ENCODE results near the gene SEMA5A. TPM values are rescaled to one million over a fixed set of nuclear protein-coding genes. Genes with fewer than 3 reads are reported as not detected.

The SEMA5A gene
- total and polyA plus RNA-seq, 7 experiments from 2014 or later: 0.25 to 0.98 (median 0.46) TPM; not detected in 1

- DNase-seq (no peak), ATAC-seq (no peak)
- Histone ChIP-seq H3K9me3 (ENCODE audit: control insufficient read depth in 2 of 3, low read length in 3 of 3) (no peaks in the 10 kb centered on the region), H3K27me3 (ENCODE audit: control insufficient read depth in 2 of 2, insufficient read depth in 2 of 2, low read length in 2 of 2) (no peaks in the 10 kb centered on the region), H3K4me3 (ENCODE audit: low read length) (no peak overlapping the region), H3K36me3 (ENCODE audit: control insufficient read depth in 2 of 3, insufficient read depth in 3 of 3, low read length in 3 of 3) (no peaks in the 10 kb centered on the region), H3K27ac (ENCODE audit: low read depth, low read length) (no peak overlapping the region), H3K4me1 (ENCODE audit: control insufficient read depth in 2 of 2, insufficient read depth in 2 of 2, low read length in 2 of 2) (no peaks in the 10 kb centered on the region)
- Mint-ChIP-seq H3K27me3 (no peaks in the 10 kb centered on the region), H3K36me3 (no peaks in the 10 kb centered on the region), H3K9me3 (peaks cover 0 to 6% (median 2%) of the 10 kb centered on the region in 11 donors), H3K4me1 (no peaks in the 10 kb centered on the region), H3K4me3 (no peak overlapping the region), H3K27ac (no peak overlapping the region)
- intact Hi-C loops (cut with micrococcal nuclease): no loop called here
- ChIA-PET POLR2A (no interaction called here), CTCF (no interaction called here)
Observed at GRCh38 chr5:9316041-9316440, 229.8 kb downstream of the SEMA5A start.

- Histone ChIP-seq H3K36me3 (ENCODE audit: control insufficient read depth in 2 of 3, insufficient read depth in 3 of 3, low read length in 3 of 3) (no peaks in the 10 kb centered on the region), H3K9me3 (ENCODE audit: control insufficient read depth in 2 of 3, low read length in 3 of 3) (no peaks in the 10 kb centered on the region), H3K27ac (ENCODE audit: low read depth, low read length) (no peak overlapping the region), H3K4me1 (ENCODE audit: control insufficient read depth in 2 of 2, insufficient read depth in 2 of 2, low read length in 2 of 2) (no peaks in the 10 kb centered on the region), H3K27me3 (ENCODE audit: control insufficient read depth in 2 of 2, insufficient read depth in 2 of 2, low read length in 2 of 2) (no peaks in the 10 kb centered on the region), H3K4me3 (ENCODE audit: low read length) (no peak overlapping the region)
- intact Hi-C loops (cut with micrococcal nuclease): no loop called here
- no peaks in the 10 kb centered on the region for H3K27me3 Mint-ChIP-seq
- no peak overlapping the region for H3K27ac Mint-ChIP-seq
- ATAC-seq: no peak
- H3K4me3 Mint-ChIP-seq: no peak overlapping the region
- POLR2A ChIA-PET: no interaction called here
- H3K4me1 Mint-ChIP-seq: no peaks in the 10 kb centered on the region
- CTCF ChIA-PET: no interaction called here
- peaks cover 0 to 6% (median 0%) of the 10 kb centered on the region in 11 donors for H3K9me3 Mint-ChIP-seq
- H3K36me3 Mint-ChIP-seq: no peaks in the 10 kb centered on the region
- no peak for DNase-seq
Observed at GRCh38 chr5:9314558-9314957, 231.3 kb downstream of the SEMA5A start.

- H3K9me3 Mint-ChIP-seq: peaks cover 0 to 6% (median 0%) of the 10 kb centered on the region in 11 donors
- no peak for ATAC-seq
Observed at GRCh38 chr5:9313751-9314150, 232.1 kb downstream of the SEMA5A start.

GRCh38 chr5:9307150-9307549 lies 238.7 kb downstream of the SEMA5A start:
- H3K27me3 Mint-ChIP-seq: no peaks in the 10 kb centered on the region

More at GRCh38 chr5:9313751-9314150, 232.1 kb downstream of the SEMA5A start:
- no peaks in the 10 kb centered on the region for H3K9me3 ChIP-seq (ENCODE audit: control insufficient read depth in 2 of 3, low read length in 3 of 3)
- no peak overlapping the region for H3K4me3 ChIP-seq (ENCODE audit: low read length)
- no peak for DNase-seq
- no peaks in the 10 kb centered on the region for H3K4me1 ChIP-seq (ENCODE audit: control insufficient read depth in 2 of 2, insufficient read depth in 2 of 2, low read length in 2 of 2)
- no peak overlapping the region for H3K27ac ChIP-seq (ENCODE audit: low read depth, low read length)
- CTCF ChIA-PET: no interaction called here
- no peaks in the 10 kb centered on the region for H3K36me3 Mint-ChIP-seq
- H3K27me3 Mint-ChIP-seq: no peaks in the 10 kb centered on the region
- intact Hi-C loops (cut with micrococcal nuclease): no loop called here
- no peak overlapping the region for H3K4me3 Mint-ChIP-seq
- H3K27me3 ChIP-seq (ENCODE audit: control insufficient read depth in 2 of 2, insufficient read depth in 2 of 2, low read length in 2 of 2): no peaks in the 10 kb centered on the region
- no peak overlapping the region for H3K27ac Mint-ChIP-seq
- POLR2A ChIA-PET: no interaction called here
- H3K36me3 ChIP-seq (ENCODE audit: control insufficient read depth in 2 of 3, insufficient read depth in 3 of 3, low read length in 3 of 3): no peaks in the 10 kb centered on the region
- no peaks in the 10 kb centered on the region for H3K4me1 Mint-ChIP-seq

GRCh38 chr5:9302218-9302617 lies 243.7 kb downstream of the SEMA5A start:
- no peaks in the 10 kb centered on the region for H3K4me1 Mint-ChIP-seq
- no peak for DNase-seq
- no peaks in the 10 kb centered on the region for H3K4me1 ChIP-seq (ENCODE audit: control insufficient read depth in 2 of 2, insufficient read depth in 2 of 2, low read length in 2 of 2)
- ATAC-seq: no peak
- ChIA-PET CTCF (no interaction called here), POLR2A (no interaction called here)
- H3K36me3 ChIP-seq (ENCODE audit: control insufficient read depth in 2 of 3, insufficient read depth in 3 of 3, low read length in 3 of 3): no peaks in the 10 kb centered on the region
- H3K27me3 Mint-ChIP-seq: no peaks in the 10 kb centered on the region
- H3K27me3 ChIP-seq (ENCODE audit: control insufficient read depth in 2 of 2, insufficient read depth in 2 of 2, low read length in 2 of 2): no peaks in the 10 kb centered on the region
- H3K4me3 ChIP-seq (ENCODE audit: low read length): no peak overlapping the region
- intact Hi-C loops (cut with micrococcal nuclease): no loop called here
- H3K36me3 Mint-ChIP-seq: no peaks in the 10 kb centered on the region
- no peak overlapping the region for H3K27ac Mint-ChIP-seq
- no peaks in the 10 kb centered on the region for H3K9me3 ChIP-seq (ENCODE audit: control insufficient read depth in 2 of 3, low read length in 3 of 3)
- H3K9me3 Mint-ChIP-seq: peaks cover 0 to 9% (median 2%) of the 10 kb centered on the region in 11 donors
- no peak overlapping the region for H3K4me3 Mint-ChIP-seq
- no peak overlapping the region for H3K27ac ChIP-seq (ENCODE audit: low read depth, low read length)

More at GRCh38 chr5:9307150-9307549, 238.7 kb downstream of the SEMA5A start:
- Mint-ChIP-seq H3K36me3 (no peaks in the 10 kb centered on the region), H3K9me3 (peaks cover 0 to 6% (median 0%) of the 10 kb centered on the region in 11 donors), H3K27ac (no peak overlapping the region), H3K4me1 (no peaks in the 10 kb centered on the region), H3K4me3 (no peak overlapping the region)
- ChIA-PET POLR2A (no interaction called here), CTCF (interaction anchor here (0.6 to 0.7 kb wide), 2 partner anchors 8 to 1931 kb away, joined by 3 to 4 read pairs; no protein-coding TSS in a partner anchor)
- H3K9me3 ChIP-seq (ENCODE audit: control insufficient read depth in 2 of 3, low read length in 3 of 3): no peaks in the 10 kb centered on the region
- H3K27me3 ChIP-seq (ENCODE audit: control insufficient read depth in 2 of 2, insufficient read depth in 2 of 2, low read length in 2 of 2): no peaks in the 10 kb centered on the region
- no peaks in the 10 kb centered on the region for H3K36me3 ChIP-seq (ENCODE audit: control insufficient read depth in 2 of 3, insufficient read depth in 3 of 3, low read length in 3 of 3)
- H3K4me3 ChIP-seq (ENCODE audit: low read length): no peak overlapping the region
- ATAC-seq (no peak), DNase-seq (no peak)
- H3K4me1 ChIP-seq (ENCODE audit: control insufficient read depth in 2 of 2, insufficient read depth in 2 of 2, low read length in 2 of 2): no peaks in the 10 kb centered on the region
- H3K27ac ChIP-seq (ENCODE audit: low read depth, low read length): no peak overlapping the region
- intact Hi-C loops (cut with micrococcal nuclease): no loop called here

GRCh38 chr5:9301200-9301599 lies 244.7 kb downstream of the SEMA5A start:
- H3K27ac Mint-ChIP-seq: no peak overlapping the region
- no peaks in the 10 kb centered on the region for H3K36me3 ChIP-seq (ENCODE audit: control insufficient read depth in 2 of 3, insufficient read depth in 3 of 3, low read length in 3 of 3)
- no peaks in the 10 kb centered on the region for H3K9me3 ChIP-seq (ENCODE audit: control insufficient read depth in 2 of 3, low read length in 3 of 3)
- H3K4me1 Mint-ChIP-seq: no peaks in the 10 kb centered on the region
- H3K27me3 ChIP-seq (ENCODE audit: control insufficient read depth in 2 of 2, insufficient read depth in 2 of 2, low read length in 2 of 2): no peaks in the 10 kb centered on the region
- H3K27ac ChIP-seq (ENCODE audit: low read depth, low read length): no peak overlapping the region
- intact Hi-C loops (cut with micrococcal nuclease): no loop called here
- H3K27me3 Mint-ChIP-seq: no peaks in the 10 kb centered on the region
- no peak overlapping the region for H3K4me3 ChIP-seq (ENCODE audit: low read length)
- POLR2A ChIA-PET: no interaction called here
- no peak for ATAC-seq
- no peaks in the 10 kb centered on the region for H3K4me1 ChIP-seq (ENCODE audit: control insufficient read depth in 2 of 2, insufficient read depth in 2 of 2, low read length in 2 of 2)
- peaks cover 0 to 9% (median 2%) of the 10 kb centered on the region in 11 donors for H3K9me3 Mint-ChIP-seq
- no peak overlapping the region for H3K4me3 Mint-ChIP-seq
- no peak for DNase-seq
- CTCF ChIA-PET: no interaction called here
- no peaks in the 10 kb centered on the region for H3K36me3 Mint-ChIP-seq

GRCh38 chr5:9297134-9297533 lies 248.7 kb downstream of the SEMA5A start:
- Histone ChIP-seq H3K27ac (ENCODE audit: low read depth, low read length) (no peak overlapping the region), H3K4me1 (ENCODE audit: control insufficient read depth in 2 of 2, insufficient read depth in 2 of 2, low read length in 2 of 2) (no peaks in the 10 kb centered on the region), H3K4me3 (ENCODE audit: low read length) (no peak overlapping the region), H3K36me3 (ENCODE audit: control insufficient read depth in 2 of 3, insufficient read depth in 3 of 3, low read length in 3 of 3) (no peaks in the 10 kb centered on the region), H3K27me3 (ENCODE audit: control insufficient read depth in 2 of 2, insufficient read depth in 2 of 2, low read length in 2 of 2) (no peaks in the 10 kb centered on the region), H3K9me3 (ENCODE audit: control insufficient read depth in 2 of 3, low read length in 3 of 3) (no peaks in the 10 kb centered on the region)
- H3K27ac Mint-ChIP-seq: no peak overlapping the region
- DNase-seq (no peak), ATAC-seq (no peak)
- no peaks in the 10 kb centered on the region for H3K27me3 Mint-ChIP-seq
- H3K9me3 Mint-ChIP-seq: peaks cover 0 to 12% (median 7%) of the 10 kb centered on the region in 11 donors
- intact Hi-C loops (cut with micrococcal nuclease): no loop called here
- H3K36me3 Mint-ChIP-seq: no peaks in the 10 kb centered on the region
- H3K4me1 Mint-ChIP-seq: no peaks in the 10 kb centered on the region
- H3K4me3 Mint-ChIP-seq: no peak overlapping the region
- ChIA-PET CTCF (no interaction called here), POLR2A (no interaction called here)
